NCI-H1930 (cell line): ENCODE data around the gene DDHD1.
"Not testable (repeated sequence)": the region's sequence is repeated elsewhere in the genome, so short reads cannot be mapped to it uniquely, and the experiment has no call there.

Source experiments
- DNase-seq, 2 experiments: peaks; one replicate each; lab custom pipeline; 2025; lab: John Stamatoyannopoulos, UW

DDHD1 gene

DNA sequence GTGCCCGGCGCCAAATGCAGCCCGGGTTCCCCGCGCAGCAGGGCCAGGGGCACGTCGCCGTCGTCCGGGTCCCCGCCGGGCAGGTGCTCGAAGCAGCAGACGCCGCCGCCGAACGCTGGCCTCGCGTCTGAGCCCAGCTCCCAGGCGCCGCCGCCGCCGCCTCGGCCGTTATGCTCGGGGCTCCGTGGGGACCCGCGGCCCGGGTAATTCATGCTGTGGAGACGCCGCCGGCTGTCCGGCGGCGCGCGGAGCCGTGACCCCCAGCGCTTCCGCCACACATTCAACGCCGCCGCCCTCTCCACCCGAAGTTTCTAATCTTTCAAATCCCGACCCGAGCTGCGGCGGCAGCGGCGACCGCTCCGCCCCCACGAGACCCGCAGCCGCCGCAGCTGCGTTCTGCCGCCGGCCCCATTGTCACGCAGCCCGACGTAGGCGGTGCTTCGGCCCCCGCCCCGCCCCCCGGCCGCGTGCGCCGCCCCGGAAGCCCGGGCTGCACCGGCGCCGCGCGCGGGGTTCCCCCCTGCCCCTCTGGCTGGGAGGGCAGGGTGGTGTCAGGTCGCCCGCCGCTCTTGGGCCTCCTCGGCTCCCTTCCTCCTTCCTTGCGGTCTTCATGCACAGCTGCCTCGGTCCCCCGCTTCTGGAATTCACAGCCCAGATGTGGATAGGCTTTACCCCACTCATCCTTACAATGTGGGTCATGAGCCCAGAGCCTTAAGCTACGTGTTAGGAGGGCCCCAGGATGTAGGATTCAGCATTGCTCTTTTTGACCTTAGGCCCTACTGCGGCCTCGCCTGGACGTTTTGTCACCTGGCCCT is at the start of gene DDHD1:
Gene DDHD1 (minus strand): TSS at position 437 of the 815 bp plus-strand sequence. CDS start 225 bp downstream, at position 212.
- peak; percentile 77 to 82 for DNase-seq

- no peak for DNase-seq
Measured at GRCh38 chr14:53195949-53196348, 42.8 kb upstream of the DDHD1 start.

DNA sequence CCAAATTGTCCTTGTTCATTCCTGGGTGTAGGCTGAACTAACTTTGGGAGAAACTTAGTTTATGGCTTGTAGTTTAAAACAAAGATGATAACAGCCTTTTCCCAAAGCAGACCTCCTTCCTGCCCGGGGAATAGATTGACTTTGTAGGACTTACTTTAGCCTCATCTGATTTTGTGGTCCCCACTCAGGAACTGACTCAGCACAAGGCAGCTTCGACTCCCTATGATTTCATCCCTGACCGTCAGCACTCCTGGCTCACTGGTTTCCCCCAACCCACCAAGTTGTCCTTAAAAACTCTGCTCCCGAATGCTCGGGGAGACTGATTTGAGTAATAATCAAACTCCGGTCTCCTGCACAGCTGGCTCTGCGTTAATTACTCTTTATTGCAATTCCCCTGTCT is 40.1 kb upstream of the DDHD1 start:
- no peak for DNase-seq

DNA sequence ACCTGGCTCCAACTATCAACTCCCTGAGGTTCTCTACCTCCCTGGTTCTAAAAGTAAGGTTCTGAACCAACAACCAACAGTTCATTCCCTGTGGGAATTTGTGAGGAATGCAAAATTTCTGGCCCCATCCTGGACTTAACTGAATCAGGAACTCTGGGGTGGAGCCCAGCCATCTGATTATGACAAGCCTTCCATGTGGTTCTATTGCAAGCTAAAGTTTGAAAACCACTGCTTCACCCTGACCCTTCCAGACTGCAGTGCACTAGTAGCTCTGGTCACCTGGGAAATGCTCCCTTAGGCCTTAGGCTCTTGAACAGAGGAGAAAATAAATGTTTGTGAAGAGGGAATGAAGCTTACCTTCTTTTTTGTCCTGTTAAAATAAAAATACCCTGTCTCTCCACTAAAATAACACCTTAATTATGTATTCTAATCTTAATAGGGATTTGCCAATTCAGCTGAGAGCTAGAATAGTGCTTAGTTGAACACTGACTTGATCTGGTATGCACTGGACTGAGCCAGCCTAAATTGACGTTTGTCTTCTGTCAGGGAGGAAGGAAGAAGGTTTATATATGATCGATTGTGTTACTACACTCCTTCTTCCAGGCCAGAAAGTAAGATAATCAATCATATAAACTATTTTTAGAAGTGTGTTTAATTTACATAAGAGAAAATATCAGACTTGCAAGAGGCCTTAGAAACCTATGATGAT is 39.1 kb upstream of the DDHD1 start:
- no peak for DNase-seq

GRCh38 chr14:53190938-53191337 is 37.8 kb upstream of the DDHD1 start:
- DNase-seq: no peak

- DNase-seq: no peak
Measured at GRCh38 chr14:53187921-53188463, 34.9 kb upstream of the DDHD1 start.

DNA sequence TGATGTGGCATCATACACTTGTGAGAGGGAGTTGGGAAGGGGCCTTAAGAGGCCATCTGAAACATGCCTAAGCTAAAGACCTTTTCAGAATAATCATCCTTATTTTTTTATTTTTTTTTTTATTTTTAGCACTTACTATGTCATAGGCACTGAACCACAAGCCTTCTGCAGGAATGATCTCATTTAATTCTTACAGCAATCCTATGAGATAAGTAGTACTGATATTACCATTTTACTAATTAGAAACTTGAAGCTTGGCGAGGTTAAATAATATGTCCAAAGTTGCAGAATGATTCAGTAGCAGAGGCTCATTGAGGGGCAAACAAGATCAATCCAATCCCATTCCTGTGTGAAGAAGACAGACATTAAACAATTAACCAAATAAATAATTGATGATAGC is 33.4 kb upstream of the DDHD1 start:
- DNase-seq: no peak

GRCh38 chr14:53183611-53184010 is 30.5 kb upstream of the DDHD1 start:
- no peak for DNase-seq

- no peak for DNase-seq
Measured at GRCh38 chr14:53183056-53183455, 29.9 kb upstream of the DDHD1 start.

DNA sequence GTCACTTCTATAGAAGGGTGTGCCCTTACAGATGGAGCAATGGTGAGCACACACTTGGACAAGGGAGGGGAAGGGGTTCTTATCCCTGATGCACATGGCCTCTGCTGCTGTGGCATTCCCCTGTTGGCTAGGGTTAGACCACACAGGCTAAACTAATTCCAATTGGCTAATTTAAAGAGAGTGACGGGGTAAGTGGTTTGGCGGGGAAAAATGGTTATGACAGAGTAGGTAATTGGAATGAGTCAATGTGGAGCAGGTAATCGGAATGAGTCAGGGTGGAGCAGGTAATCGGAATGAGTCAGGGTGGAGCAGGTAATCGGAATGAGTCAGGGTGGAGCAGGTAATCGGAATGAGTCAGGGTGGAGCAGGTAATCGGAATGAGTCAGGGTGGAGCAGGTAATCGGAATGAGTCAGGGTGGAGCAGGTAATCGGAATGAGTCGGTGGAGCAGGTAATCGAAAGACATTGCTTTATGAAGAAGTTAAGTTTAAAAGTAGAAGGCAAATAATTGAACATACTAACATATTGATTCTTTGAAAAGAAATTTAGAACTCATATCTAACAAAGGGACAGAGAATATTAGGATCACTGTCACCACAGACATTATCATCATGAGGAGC is 28.4 kb upstream of the DDHD1 start:
- DNase-seq: not testable (repeated sequence)

GRCh38 chr14:53180272-53181221 is 27.4 kb upstream of the DDHD1 start:
- DNase-seq: peak; percentile 10 to 12

- DNase-seq: peak in 1 of 2 experiments; percentile 16
Measured at GRCh38 chr14:53179486-53180005, 26.4 kb upstream of the DDHD1 start.

DNA sequence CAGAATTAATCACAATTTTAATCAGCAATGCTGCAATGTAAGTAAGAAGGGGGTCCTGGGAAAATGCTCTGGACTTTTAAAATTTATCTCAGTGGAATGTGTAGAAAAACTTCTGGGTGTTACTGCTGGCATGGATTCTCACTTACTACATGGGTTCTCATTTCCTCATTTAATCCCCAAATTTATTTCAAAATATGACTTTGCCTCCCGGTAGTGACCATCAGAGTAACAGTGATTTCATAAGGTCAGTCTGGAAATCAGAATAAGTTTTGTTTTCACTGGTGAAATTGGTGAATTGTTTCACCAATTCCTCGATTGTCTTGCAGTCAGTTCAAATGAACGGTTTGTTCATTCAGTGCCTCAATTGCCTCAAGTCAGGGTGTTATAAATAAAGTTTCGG is 22.3 kb upstream of the DDHD1 start:
- no peak for DNase-seq

- no peak for DNase-seq
Measured at GRCh38 chr14:53174918-53175317, 21.8 kb upstream of the DDHD1 start.

DNA sequence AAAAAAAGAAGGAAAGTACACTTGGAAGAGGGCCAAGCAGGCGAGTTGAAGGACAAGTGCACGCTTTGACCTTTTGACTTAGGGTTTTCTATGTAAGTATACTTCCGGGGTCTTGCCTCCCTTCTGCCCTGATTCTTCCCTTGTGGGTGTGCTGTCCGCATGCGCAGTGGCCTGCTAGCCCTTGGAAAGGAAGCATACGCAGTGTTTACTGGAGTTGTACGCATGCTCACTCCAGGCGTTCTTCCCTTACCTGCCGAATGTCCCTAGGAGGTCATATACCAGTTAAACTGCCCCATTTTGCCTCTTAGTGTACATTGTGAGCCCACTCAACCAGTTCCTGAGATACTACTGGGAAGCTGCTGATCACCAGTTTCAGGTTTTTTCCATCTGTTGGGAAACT is 15.7 kb upstream of the DDHD1 start:
- DNase-seq: no peak

GRCh38 chr14:53167602-53168328 is 14.6 kb upstream of the DDHD1 start:
- DNase-seq: no peak

GRCh38 chr14:53161758-53162435 is 8.8 kb upstream of the DDHD1 start:
- DNase-seq: no peak

- DNase-seq: peak; percentile 39 to 76
Measured at GRCh38 chr14:53156238-53156637, 3.1 kb upstream of the DDHD1 start.

DNA sequence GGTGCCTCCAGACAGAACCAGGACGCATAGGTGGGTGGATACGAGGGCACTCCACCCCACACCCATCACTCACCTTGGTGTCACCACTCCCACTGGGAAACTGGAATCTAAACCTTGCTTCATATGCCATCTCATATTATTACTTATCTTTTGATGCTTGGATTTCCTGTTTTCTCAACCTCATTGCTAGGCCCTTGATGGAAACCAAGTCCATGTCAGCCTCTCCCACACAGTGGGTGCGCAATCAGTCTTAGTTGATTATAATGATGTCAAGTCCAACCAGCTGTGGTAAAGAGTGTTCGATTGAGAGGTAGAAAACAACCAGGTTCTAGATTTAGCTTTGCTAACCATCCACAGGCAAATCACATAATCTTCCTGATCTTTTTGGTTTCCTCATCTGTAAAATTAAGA is 584 bp upstream of the DDHD1 start:
- DNase-seq: no peak
